ENCODE measurements around the gene CDC14B.

The CDC14B gene

GRCh38 chr9:96501633-96502538 lies 117.8 kb downstream of the CDC14B start:
- no peak for DNase-seq

- DNase-seq: no peak
Measured at GRCh38 chr9:96500696-96501632, 118.7 kb downstream of the CDC14B start.

- no peak for DNase-seq
Measured at GRCh38 chr9:96499257-96499656, 120.4 kb downstream of the CDC14B start.

GRCh38 chr9:96498796-96499195 lies 120.8 kb downstream of the CDC14B start:
- no peak for DNase-seq

DNA sequence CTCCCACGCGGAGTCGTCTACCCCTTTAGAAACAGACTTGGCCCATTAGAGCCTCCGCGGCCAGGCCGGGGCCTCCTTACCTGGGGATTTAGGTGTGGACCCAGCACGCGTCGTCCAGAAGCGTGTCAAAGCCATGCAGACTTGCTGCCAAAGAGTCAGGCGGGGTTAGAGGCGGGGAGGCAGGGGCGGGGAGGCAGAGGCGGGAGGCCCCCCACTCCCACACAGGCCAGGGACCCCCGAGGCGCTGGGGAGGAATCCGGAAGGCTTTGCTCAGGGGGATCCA lies 122.6 kb downstream of the CDC14B start:
- DNase-seq: no peak

DNA sequence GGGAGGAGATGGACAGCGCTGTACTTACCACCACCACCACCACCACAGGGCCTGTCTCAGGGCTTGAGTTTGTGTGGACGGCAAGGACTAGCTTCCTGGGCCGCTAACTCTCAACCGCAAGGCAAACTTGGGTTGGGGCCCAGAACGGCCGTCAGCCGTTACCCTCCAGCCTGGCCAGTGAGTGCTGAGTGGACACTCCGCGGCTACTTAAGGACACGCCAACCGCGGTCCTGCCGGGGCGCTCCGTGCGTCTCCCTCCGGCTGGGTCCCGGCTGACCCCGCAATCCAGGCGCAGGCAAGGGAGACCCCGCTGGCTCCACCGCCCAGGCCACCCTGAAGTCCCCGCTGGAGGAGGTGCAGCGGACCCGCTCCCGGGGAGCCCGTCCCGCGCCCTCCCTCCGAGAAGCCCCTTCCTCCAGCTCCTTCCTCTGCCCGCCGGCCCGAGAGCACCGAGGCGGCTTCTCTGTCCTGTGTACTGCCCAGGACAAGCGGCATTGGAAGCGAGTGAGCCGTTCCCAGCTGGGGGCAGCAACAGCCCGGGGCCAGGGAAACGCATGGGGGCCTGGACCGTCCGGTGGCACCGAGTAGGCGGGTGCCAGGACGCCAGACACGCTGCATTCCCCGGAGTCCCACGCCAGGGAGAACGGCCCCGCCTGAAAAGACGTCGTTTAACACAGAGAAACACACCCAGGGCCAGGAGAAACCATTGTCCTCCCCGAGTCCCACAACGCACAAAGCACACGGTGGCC lies 123.1 kb downstream of the CDC14B start:
- DNase-seq: no peak

DNA sequence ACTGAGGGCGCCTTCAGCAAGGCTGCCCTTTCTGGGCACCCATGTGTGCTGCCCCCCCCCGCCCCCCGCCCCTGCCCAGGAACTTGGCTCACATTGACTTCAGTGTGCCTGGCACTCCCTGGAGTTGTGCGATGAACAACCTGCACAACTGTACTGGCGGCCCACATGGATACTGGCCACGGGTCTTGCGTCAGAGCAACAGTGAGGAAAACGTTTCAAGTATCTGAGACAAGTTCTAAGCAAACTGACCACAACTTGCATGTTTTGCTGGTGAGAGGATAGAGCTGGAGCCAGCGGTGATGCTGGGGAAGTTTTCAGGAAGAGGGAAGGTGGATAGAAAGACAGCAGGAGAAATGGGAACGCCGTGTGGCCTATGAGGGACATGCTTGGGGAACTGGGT lies 124.3 kb downstream of the CDC14B start:
- no peak for DNase-seq

DNA sequence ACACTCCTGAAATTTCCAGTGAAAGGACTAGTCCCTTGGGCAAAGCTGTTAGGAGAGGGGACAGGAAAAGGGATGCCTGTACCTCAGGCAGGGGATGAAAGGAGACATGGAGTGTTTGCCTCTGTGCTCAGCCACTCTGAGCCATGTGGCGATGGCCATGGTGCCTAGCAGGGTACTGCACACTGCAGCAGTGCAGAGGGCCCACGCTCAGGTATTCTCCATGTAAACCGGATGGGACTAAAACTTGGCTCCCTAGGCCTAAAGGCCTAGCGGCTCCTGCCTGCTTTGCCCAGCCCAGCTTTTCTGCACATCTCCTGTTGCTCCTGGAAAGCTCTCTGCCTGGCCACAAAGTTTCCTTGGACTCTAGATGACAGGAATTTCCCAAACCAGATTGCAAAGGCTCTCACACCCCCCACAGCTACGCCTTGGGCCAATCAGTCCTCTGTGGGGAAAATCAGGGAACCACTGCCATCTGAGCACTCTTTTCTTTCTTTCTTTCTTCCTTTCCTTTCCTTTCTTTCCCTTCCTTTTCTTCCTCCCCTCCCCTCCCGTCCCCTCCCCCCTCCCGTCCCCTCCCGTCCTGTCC lies 125.3 kb downstream of the CDC14B start:
- DNase-seq: no peak

GRCh38 chr9:96493757-96494156 lies 125.9 kb downstream of the CDC14B start:
- no peak for DNase-seq

- no peak for DNase-seq
Measured at GRCh38 chr9:96492993-96493531, 126.6 kb downstream of the CDC14B start.

DNA sequence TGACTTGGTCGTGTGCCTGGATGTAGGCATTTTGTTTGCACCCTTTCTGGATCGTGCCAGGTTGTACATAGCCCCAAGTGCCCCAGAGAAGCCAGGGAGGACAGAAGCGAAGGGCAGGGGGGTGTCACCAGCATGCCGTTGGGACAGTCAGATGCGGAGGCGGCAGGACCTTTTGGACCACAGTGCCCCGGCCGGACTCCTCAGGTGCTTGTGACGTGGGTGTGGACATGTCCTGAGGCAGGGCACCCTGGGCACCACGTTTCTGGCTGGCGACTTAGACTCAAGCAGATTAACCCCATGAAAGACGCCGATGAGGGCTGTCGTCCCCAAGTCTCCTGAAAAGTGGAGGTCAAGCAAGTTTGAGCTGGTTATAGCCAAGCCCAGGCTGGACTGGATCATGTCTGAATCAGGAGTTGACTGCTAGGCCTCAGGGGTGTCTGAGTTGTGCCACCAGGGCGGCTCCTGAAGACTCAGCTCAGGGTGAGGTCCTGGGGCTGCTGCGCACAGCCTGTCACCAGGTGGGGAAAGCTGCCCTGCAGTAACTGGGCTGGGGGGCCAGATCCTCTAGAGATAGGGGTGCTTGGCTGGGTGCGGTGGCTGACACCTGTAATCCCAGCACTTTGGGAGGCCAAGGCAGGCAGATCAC lies 127.6 kb downstream of the CDC14B start:
- no peak for DNase-seq

- peak; percentile 24 for DNase-seq
Measured at GRCh38 chr9:96491079-96491879, 128.4 kb downstream of the CDC14B start.

DNA sequence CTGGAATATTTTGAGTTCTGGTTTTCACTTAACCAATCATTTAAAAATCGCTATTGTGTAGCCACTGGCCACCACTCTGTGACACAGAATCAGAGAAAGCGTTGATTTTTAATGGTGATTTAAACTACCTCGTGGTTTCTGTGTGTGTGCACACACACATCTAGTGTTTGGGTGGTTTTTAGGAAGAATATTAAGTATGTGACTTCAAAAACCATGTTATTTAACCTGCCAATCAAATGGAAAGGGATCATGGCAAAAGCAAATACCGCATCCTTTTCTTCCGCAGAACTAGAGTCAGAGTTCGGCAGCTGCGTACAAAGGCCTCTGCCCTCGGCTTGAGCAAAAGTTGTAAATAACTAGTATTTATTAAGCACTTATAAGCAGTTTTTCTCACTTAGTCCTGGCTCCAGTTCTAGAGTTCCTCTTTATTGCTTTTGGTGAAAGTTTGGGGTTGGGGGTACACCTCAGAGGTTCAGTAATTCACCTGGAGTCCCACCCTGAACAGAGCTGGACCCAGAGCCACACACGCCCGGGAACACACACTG lies 129.0 kb downstream of the CDC14B start:
- DNase-seq: peak; percentile 14

DNA sequence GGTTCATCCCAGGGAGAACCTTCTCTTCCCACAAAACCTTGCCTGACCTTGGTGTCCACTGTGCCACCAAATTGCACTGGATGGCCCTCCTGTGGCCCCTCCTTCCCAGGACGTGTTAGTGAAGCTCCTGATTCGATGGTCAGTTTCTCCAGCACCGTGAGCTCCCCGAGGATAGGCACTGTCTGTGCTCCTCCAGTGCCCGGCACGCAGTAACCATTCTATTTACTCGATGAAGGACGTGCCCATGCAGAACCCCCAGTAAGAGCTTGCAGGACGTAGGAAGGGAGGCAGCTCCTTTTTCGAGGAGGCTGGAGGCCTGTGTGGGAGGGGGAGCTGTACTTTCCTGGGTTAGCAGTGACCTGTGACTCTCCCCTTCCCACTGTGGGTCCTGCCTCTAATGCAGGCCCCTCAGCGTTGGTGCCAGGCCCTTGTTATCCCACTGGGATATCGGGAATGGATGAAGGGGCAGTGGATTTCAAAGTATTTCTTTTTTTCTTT lies 130.1 kb downstream of the CDC14B start:
- no peak for DNase-seq

DNA sequence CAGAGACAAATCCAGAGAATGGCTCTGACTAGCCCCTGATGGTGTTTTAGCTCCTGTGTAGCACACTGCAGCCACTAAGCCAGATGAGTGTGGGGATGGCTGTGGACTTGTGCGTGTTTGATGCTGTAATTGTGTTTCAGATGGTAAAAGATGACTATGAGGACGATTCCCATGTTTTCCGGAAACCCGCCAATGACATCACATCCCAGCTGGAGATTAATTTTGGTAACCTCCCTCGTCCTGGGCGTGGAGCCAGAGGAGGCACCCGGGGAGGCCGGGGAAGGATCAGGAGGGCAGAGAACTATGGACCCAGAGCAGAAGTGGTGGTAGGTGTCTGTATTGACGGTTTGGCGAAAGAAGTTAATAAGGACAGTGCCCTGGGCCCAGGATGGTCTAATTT lies 131.7 kb downstream of the CDC14B start:
- no peak for DNase-seq

DNA sequence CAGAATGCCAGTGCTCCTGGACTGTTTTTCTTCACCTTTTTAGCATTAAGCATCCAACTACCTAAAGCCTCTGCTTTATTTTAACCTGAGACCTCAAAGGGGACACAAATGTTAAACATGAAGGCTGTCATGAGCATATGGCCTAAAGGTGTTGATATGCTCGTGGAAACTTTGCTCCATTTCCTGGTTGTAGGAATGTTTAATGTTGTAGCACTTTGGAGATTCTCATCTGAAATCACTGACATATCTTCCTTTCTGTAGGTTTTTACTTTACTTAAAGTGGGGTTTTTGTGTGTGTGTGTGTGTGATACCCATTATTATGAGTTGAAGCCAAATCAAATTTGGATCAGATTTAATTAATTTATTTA lies 132.6 kb downstream of the CDC14B start:
- no peak for DNase-seq

DNA sequence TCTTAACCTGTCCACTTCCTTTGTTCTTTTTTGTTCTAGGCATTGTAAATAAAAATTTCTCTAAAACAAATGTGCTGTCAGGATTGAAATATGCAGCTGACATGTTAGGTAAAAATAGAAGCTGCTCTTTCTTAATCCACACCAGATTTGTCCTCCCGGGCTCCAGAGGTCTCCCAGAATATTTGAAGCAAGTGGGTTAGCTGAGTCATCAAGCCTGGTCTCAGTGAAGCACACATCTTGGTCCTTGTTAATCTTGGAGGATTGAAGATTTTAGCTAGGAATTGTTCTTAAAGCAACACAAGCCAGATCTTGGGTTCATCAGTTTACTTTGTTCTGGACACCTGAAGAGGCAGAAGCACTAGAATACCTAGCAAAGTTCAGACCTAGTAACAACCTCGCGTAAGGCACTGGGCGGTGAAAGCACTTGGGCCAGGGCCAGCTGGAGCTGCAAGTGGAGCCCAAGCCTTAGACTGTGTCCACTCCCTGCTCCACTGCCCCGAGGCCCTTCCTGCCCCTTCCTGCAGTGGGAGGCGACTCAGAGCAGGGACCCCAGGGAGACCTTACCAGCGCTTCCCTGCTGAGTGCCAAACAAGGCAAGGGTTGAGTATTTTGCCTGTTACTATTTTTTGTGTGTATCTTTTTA lies 133.1 kb downstream of the CDC14B start:
- DNase-seq: no peak

DNA sequence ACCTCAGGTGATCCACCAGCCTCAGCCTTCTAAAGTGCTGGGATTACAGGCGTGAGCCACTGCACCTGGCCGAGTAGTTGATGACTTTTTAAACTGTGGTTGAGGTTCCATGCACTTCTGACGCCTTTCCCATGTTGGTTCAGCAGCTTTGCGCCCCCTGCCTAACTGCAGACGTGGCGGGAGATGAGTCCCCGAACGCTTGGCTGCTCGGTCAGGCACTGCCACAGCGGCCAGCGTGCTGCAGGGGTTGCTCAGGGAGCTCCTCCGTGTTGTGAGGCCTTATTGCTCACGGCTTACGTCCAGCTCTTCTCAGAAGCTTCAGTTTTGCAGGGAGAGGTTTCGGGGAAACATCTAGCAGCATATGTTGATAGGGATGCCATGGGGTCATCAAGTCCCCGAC lies 134.4 kb downstream of the CDC14B start:
- DNase-seq: no peak

DNA sequence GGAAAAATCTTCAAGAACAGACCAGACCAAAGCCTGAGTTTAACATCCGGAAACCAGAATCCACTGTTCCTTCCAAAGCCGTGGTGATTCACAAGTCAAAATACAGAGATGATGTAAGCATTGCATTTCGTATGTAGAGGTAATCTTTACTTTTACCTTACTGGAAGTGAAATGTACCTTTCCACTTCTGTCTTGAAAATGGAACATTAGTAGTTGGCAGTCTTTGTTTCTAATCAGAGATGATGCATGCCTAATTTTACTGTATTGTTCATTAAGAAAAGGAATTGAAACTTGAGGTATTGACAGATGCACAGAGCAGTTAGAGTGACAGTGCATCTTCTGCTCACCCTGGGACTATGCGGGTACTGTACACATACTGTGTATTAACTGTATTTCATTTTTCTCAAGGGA lies 135.1 kb downstream of the CDC14B start:
- no peak for DNase-seq
